A549 (cell line): Measurements from ENCODE around the gene RAB8B. TPM values are rescaled to one million over a fixed set of nuclear protein-coding genes. Genes with fewer than 3 reads are reported as not detected.

Experiments
- ATAC-seq, 2 experiments: fragments of 200-7000 bp in 1 of 2; fragments of >200 bp in 1 of 2; cut with Nextera tagmentation in 1 of 2; cut with Tn5 transposase in 1 of 2; 3 replicates each; pipeline versions ENCODE4 v1.8.0 to v1.9.1; 2018 to 2020; ENCODE audit warnings: mild to moderate bottlenecking in 1 of 2, moderate library complexity in 1 of 2
- CTCF ChIA-PET: fragments of 300-600 bp; sonication (Branson Sonifier 250); formaldehyde crosslinking; extraction: SDS; loops from one replicate; lab custom pipeline; 2021; ENCODE audit warnings: antibody characterized with exemption, inconsistent platforms; lab: Yijun Ruan, JAX
- POLR2A ChIA-PET: fragments of 350-600 bp; formaldehyde crosslinking; extraction: SDS; loops from one replicate; lab custom pipeline; 2021; ENCODE audit warnings: antibody characterized with exemption, inconsistent platforms; lab: Yijun Ruan, JAX
- DNase-seq, 2 experiments: peaks; one replicate each; pipeline versions ENCODE4 v3.0.0 to v3.0.0-alpha.2; 2011 to 2016; ENCODE audit warnings: low read depth in 1 of 2, low spot score in 1 of 2
- FAIRE-seq: peaks from 2 replicates; lab custom pipeline; 2011; peaks lifted over from hg19 to GRCh38; lab: Jason Lieb, UNC
- H3K27ac ChIP-seq, 2 experiments: fragments of >200 bp; sonication (Bioruptor Twin); formaldehyde crosslinking; 3 replicates each; pipeline ENCODE4 v1.5.1; 2016 to 2017
- H3K4me1 ChIP-seq: fragments of >200 bp; sonication (Bioruptor Twin); formaldehyde crosslinking; 3 replicates; pipeline ENCODE4 v1.6.1; 2016
- H3K4me2 ChIP-seq: fragments of >200 bp; sonication (Bioruptor Twin); formaldehyde crosslinking; 3 replicates; pipeline ENCODE4 v1.6.1; 2016
- H3K4me3 ChIP-seq: fragments of >200 bp; sonication (Bioruptor Twin); formaldehyde crosslinking; 3 replicates; pipeline ENCODE4 v1.5.1; 2016
- H3K9me3 ChIP-seq: fragments of >200 bp; sonication (Bioruptor Twin); formaldehyde crosslinking; 3 replicates; pipeline ENCODE4 v1.6.1; 2016
- CHD2 ChIP-seq: fragments of 150-350 bp; IDR thresholded peaks from 2 replicates; pipeline ENCODE4 v1.6.1; 2014; ENCODE audit warnings: low read length; ENCODE audit not compliant: partially characterized antibody
- EHMT2 ChIP-seq: fragments of 200-600 bp; sonication (generic); IDR thresholded peaks from 2 replicates; pipeline ENCODE4 v1.6.1; 2016; ENCODE audit warnings: antibody characterized with exemption, low read depth, mild to moderate bottlenecking, moderate library complexity
- HES2 ChIP-seq: fragments of >200 bp; sonication (Bioruptor Twin); formaldehyde crosslinking; IDR thresholded peaks from 2 replicates; pipeline ENCODE4 v1.6.1; 2016
- NFE2L2 ChIP-seq: fragments of 150-350 bp; conservative IDR thresholded peaks from 2 replicates; pipeline ENCODE4 v1.6.1; 2014; ENCODE audit warnings: low read length
- PBX3 ChIP-seq: IDR thresholded peaks from 2 replicates; pipeline ENCODE4 v1.6.1; 2012
- RAD21 ChIP-seq, 2 experiments: fragments of >200 bp in 1 of 2; sonication (Bioruptor Twin) in 1 of 2; formaldehyde crosslinking in 1 of 2; IDR thresholded peaks in 1 of 2; conservative IDR thresholded peaks in 1 of 2; 2 replicates in 1 of 2; 3 replicates in 1 of 2; pipeline ENCODE4 v1.6.1; 2012 to 2018; ENCODE audit warnings: inconsistent platforms in 1 of 2
- REST ChIP-seq: fragments of 200-600 bp; sonication (generic); IDR thresholded peaks from 2 replicates; pipeline ENCODE4 v1.6.1; 2016; ENCODE audit warnings: antibody characterized with exemption, mild to moderate bottlenecking, moderate library complexity
- RFX5 ChIP-seq: fragments of 450-650 bp; IDR thresholded peaks from 2 replicates; pipeline ENCODE4 v1.7.1; 2014; ENCODE audit warnings: antibody characterized with exemption, mild to moderate bottlenecking, moderate library complexity
- RNF2 ChIP-seq: fragments of 200-600 bp; sonication (generic); IDR thresholded peaks from 2 replicates; pipeline ENCODE4 v1.6.1; 2016; ENCODE audit warnings: low read depth, mild to moderate bottlenecking, antibody characterized with exemption, moderate library complexity, borderline replicate concordance
- SREBF2 ChIP-seq: fragments of 450-650 bp; IDR thresholded peaks from 2 replicates; pipeline ENCODE4 v1.6.1; 2014; ENCODE audit warnings: mild to moderate bottlenecking, moderate library complexity
- USF2 ChIP-seq: fragments of 450-650 bp; IDR thresholded peaks from 2 replicates; pipeline ENCODE4 v1.6.1; 2014; ENCODE audit warnings: antibody characterized with exemption
- ZSCAN20 ChIP-seq: fragments of 250-450 bp; sonication (Bioruptor Pico); IDR thresholded peaks from 2 replicates; pipeline ENCODE4 v1.8.0; 2022; ENCODE audit warnings: mild to moderate bottlenecking, moderate library complexity
- WGBS: methylation state at CpG from one replicate; pipeline ENCODE4 v1.1.6; 2017; ENCODE audit errors: missing lambda C conversion rate; 5-methylcytosine and 5-hydroxymethylcytosine counted together
- polyA plus RNA-seq, 4 experiments: library from polyadenylated mRNA; depleted of rRNA in 3 of 4; stranded (reverse); fragments of >200 nt; fragmentation: RNase III in 1 of 4; extraction: RNeasy Plus Mini Kit Qiagen cat#74134 plus additional on column Dnase treatment in 1 of 4; gene quantifications; 2 replicates in 3 of 4; 3 replicates in 1 of 4; pipeline ENCODE4 v1.2.3, GENCODE V29; 2011 to 2017

The RAB8B gene
- polyA plus RNA-seq, 2 of the 4 experiments (the other 2 are of a cell fraction) = 21.5 to 41.4 TPM

GRCh38 chr15:63221346-63221745 lies 31.9 kb downstream of the RAB8B start (continued):
- TF ChIP-seq CHD2 = no peak
- no peak for TF ChIP-seq RFX5
- no peak for TF ChIP-seq NFE2L2
- TF ChIP-seq RAD21 (conservative IDR thresholded peaks at IDR 0.05 in 1 of 2, IDR thresholded peaks at IDR 0.05 in 1 of 2) = no peak

- POLR2A ChIA-PET = no interaction called here
- TF ChIP-seq NFE2L2 (no peak), USF2 (peak; percentile 26; the same call in 1 of the 2 replicates), REST (no peak)
- TF ChIP-seq, all 56 proteins: peak for 1
- no peak overlapping the region for H3K4me2 ChIP-seq
- H3K9me3 ChIP-seq = no peaks in the 10 kb centered on the region
- H3K4me1 ChIP-seq = peaks cover 19% of the 10 kb centered on the region
- ATAC-seq (no peak), FAIRE-seq (no peak), DNase-seq (no peak)
- WGBS = 68% methylated on average over 6 of the region's 6 CpGs
- CTCF ChIA-PET = no interaction called here
- no peak overlapping the region for H3K27ac ChIP-seq
- no peak overlapping the region for H3K4me3 ChIP-seq
Observed at GRCh38 chr15:63223463-63223862, 34.1 kb downstream of the RAB8B start.

GRCh38 chr15:63225381-63225780 lies 36.0 kb downstream of the RAB8B start:
- POLR2A ChIA-PET = no interaction called here

More at GRCh38 chr15:63225381-63225780, 36.0 kb downstream of the RAB8B start:
- TF ChIP-seq EHMT2 (no peak), RNF2 (no peak), PBX3 (no peak), SREBF2 (no peak), ZSCAN20 (CRISPR knock-in tag) (no peak), HES2 (no peak), USF2 (no peak)
- TF ChIP-seq, all 56 proteins: peak for 0
- no peak overlapping the region for H3K4me3 ChIP-seq
- 93% methylated on average over 3 of the region's 3 CpGs for WGBS
- no peak overlapping the region for H3K27ac ChIP-seq
- H3K4me2 ChIP-seq = no peak overlapping the region
- FAIRE-seq = no peak
- H3K4me1 ChIP-seq = peaks cover 21% of the 10 kb centered on the region; the same call in 2 of the 3 replicates
- H3K9me3 ChIP-seq = no peaks in the 10 kb centered on the region
- no peak for ATAC-seq
- CTCF ChIA-PET = interaction anchor here (1.0 to 1.6 kb wide), 6 partner anchors 9 to 131 kb away, joined by 3 to 5 read pairs (median 3); partner anchors contain the start of gene RAB8B
- DNase-seq = no peak
